GM21381 (cell line): Measurements from ENCODE around the gene SRSF5.
"Not testable (repeated sequence)": the region's sequence is repeated elsewhere in the genome, so short reads cannot be mapped to it uniquely, and the experiment has no call there.

Experiments
- ATAC-seq: cut with Tn5 transposase; IDR thresholded peaks from one replicate; pipeline ENCODE4 v1.9.1; 2021; ENCODE audit warnings: mild to moderate bottlenecking, moderate library complexity; ENCODE audit not compliant: unreplicated experiment

The SRSF5 gene

DNA sequence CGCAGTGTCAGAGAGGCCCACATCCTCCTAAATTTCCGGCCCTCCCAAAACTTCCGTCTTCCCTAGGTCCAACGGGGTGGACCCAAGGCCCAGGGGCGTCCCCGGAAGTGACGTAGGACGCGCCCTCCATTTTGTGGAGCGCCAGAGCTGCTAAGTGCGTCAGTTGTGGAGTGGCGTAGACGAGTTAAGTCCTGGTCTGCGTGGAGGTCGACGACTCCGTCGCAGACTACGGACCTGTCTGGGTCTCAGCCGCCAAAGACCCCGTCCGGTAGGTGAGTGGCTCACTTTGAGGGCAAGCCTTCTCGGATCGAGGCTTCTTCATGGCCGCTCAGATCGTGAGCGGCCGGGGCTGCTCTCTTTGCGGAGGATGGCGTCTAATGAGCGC, at the start of gene SRSF5:
Gene SRSF5 (plus strand): TSS at position 159 of the 385 bp plus-strand sequence. CDS start 1,015 bp downstream, outside the sequence.
- peak; percentile 81 for ATAC-seq

DNA sequence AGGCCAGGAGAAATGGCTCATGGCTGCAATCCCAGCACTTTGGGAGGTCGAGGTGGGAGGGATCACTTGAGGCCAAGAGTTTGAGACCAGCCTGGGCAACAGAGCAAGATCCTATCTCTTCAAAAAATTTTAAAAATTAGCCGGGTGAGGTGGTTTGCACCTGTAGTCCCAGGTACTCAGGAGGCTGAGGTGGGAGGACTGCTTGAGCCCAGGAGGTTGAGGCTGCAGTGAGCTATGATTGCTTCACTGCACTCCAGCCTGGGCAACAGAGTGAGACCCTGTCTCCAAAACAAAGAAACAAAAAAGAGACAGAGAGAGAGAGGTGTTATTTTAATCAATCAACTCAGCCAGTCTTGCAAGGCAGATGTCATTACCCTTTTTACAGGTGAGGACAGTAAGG, 48.3 kb upstream of the SRSF5 start:
- not testable (repeated sequence) for ATAC-seq

DNA sequence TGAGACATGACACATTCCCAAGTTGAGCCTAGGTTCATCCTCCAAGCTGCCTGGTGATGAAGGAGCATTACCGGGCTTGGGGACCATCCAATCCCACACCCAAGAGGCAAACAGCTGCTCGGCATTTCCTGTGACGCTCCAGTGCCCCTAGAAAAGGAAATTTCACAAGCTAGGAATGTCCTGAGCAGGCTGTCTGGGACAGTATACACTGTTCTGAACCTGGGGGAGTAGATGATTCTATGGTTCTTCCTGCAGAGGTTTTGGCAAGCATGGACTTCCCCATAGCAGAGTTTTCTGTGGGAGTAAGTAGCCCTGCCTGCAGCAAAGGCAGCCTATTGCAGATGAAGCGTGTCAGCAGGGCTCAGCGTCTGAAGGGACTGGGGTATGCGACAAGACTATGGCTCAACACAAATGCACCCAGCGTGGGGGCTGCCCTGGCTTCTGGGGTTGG, 47.4 kb upstream of the SRSF5 start:
- ATAC-seq = no peak

DNA sequence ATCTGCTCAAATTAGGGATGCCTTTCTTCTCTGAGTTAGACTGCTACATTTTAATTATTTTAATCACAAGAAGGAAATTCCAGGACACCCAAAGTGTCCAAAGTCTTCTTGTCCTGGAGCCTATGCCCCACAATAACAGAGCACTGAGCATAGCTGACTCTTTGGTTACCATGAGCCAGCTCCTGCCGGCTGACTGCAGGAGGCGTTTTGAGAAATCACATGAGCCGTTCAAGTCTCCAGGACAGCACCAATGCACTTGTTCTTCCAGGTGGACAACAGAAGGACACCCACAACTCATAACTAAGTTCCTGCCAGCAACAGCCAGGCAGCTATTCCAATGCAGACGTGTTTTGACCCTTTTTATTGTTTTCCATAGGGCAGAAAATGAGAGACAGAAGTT, 46.0 kb upstream of the SRSF5 start:
- ATAC-seq = no peak

DNA sequence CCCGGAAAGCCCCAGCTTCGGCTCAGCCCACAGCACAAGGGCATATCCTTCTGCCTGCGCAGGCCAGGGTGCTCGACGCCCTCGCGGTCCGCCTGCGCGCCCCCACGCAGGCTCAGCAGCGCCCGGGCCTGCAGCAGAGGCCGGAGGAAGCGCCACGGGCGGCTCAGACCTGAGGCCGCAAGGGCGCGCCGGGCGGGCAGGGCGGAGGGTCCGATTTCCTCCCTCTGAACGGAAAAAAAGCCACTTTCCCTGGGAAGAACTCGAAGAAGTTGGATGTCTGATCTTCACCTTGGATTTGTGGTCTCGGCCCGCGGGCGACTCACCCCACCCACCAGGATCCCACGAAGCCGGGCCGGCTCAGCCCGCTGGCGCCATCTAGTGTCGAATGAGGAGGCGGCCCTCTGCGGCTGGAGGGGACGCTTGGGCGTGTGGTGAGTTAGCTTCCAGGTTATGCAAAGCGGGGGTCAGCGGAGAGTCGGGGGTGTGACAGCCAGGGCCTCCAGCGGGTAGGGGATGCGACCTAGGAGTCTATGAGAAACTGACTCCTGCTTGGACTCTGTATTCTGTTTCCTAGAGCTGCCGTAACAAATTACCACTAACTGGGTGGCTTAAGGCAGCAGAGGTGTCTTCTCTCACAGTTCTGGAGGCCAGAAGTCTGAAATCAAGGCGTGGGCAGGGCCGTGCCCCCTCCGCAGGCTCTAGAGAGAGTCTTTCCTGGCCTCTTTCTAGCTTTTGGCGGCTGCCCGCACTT, 40.0 kb upstream of the SRSF5 start:
- peak; percentile 85 for ATAC-seq

DNA sequence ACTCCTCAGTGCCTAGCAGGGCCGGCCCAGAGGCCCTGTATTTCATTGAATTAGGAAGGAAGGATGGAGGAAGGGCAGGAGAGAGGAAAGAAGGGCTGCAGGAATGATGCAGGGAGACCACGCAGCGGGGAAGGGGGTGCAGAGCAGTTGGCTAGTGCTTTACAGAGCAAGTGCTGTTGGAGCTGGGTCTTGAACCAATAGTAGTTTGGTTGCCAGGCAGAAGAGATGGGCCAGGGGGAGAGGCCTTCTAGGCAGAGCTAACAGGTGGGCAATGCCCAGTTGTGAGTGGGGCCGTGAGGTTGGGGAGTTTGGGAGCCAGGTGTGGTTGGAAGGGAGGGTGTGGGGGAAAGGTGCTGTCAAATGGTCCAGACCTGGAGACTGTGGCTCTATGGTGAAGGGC, 39.1 kb upstream of the SRSF5 start:
- no peak for ATAC-seq

DNA sequence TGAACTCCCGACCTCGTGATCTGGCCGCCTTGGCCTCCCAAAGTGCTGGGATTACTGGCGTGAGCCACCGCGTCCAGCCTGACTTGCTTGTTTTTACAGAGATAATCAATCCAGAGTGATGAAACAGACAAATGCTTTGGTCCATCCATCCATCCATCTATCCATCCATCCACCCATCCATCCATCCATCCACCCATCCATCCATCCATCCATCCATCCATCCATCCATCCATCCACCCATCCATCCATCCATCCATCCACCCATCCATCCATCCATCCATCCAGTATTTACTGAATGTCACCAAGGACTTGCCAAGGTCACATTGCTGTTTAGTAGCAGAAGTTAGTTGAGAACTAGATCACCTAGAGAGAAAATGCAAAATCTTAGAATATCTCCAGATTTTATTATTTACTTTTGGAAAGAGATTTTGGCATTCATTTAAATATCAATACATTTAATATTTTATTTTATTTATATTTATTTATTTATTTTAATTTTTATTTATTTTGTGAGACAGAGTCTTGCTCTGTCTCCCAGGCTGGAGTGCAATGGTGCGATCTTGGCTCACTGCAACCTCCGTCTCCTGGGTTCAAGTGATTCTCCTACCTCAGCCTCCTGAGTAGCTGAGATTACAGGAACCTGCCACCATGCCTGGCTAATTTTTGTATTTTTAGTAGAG, 34.9 kb upstream of the SRSF5 start:
- ATAC-seq = not testable (repeated sequence)

DNA sequence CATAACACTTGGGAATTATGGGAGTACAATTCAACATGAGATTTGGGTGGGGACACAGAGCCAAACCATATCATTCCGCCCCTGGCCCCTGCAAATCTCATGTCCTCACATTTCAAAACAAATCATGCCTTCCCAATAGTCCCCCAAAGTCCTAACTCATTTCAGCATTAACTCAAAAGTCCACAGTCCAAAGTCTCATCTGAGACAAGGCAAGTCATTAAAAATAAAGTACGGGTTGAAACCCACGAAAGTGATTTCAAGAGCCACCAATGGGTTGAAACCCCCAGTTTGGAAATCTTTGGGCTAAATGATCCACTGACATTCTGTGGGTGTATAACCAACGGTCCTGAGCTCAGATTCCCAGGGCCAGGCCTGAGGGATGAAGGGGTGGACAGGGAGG, 30.5 kb upstream of the SRSF5 start:
- ATAC-seq = not testable (repeated sequence)

DNA sequence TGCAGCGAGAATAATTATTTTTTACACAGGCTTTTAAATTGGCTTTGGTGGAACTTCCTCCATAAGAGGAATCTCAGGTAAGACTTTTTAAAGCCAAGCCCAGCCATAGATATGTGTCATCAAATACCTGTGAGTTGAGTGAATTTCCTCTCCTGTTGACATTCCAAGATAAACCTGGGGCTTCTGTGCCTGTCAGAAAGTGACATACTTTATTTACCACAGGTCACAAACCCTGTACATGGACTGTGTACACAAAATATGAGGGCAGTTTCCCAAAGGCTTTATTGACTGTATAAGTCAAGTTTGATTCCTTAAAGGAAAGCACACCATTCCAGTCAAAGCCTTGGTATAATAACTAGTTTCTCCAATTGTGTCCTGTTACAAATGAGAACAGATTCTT, 25.9 kb upstream of the SRSF5 start:
- ATAC-seq = no peak

DNA sequence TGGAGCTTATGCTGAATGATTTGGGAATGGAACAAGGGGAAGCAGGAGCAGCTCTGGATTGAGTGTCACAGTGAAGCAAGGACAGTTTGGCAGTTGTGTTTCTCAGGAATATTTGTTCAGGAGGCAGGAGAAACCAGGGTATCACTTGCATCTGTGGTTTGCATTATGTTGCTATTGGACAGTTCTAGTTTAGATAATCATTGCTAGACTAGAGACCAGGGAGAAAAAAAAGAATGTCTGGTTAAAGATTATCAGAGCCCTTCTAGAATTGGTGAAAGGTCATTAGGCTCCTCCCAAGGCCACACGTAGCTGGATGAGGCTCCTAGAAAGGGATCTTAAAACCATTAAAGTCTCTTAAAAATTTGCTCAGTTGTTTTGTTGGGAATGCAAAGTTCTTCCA, 17.0 kb upstream of the SRSF5 start:
- ATAC-seq = no peak

DNA sequence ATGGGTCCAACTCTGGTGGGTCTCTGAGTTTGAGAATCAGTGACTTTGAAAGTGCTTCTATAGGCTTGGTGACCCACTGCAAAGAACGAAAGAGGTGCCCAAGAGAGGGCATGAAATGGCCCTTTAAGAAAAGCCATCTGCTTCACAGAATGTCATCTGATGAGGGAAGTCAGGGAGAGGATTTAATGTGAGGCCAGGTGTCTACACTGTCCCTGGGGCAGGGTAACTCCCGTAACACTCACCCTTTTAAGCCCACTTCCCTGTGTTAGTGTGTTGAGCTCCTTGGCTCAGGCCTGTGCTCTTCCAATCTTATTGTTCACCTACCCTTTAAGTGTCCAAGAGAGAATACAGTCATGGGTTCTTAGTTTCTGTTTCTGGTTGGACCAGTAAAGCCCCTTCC, 16.4 kb upstream of the SRSF5 start:
- no peak for ATAC-seq

DNA sequence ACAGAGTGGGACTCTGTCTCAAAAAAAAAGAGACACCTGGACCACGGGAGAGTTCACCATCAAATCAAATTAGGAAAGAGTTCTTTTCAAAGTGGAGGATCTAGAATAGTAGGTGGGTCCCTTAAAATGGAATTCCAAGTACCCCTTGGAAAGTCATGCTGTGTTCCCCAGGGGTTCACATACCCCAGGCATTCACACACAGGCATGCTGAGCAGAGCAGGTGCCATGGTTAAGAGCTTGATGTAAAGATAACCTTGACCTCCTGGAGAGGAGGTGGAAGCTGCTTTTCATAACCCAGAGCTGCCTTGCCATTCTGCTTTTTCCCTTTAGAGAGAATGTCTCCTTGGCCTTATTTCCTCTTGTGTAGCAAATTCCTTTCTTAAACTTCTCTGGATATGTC, 14.2 kb upstream of the SRSF5 start:
- ATAC-seq = no peak

DNA sequence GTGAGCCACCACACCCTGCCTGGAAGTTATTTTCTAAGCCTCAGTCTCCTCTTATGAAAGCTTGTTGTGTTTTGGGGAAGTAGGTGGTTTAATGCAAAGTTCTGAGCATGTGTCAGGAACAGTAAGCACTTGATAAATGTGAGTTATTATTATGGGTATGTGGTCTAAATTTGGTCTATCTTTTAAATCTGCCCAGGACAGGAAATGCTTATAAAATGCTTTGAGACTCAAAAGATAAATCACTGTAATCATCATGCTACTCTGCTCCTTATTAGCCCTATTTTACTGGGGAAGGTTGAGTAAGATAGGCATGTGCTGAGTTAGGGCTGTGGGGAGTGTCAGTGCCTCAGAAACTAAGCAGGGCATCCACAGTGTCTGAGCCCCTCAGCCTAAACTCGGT, 13.1 kb upstream of the SRSF5 start:
- no peak for ATAC-seq

DNA sequence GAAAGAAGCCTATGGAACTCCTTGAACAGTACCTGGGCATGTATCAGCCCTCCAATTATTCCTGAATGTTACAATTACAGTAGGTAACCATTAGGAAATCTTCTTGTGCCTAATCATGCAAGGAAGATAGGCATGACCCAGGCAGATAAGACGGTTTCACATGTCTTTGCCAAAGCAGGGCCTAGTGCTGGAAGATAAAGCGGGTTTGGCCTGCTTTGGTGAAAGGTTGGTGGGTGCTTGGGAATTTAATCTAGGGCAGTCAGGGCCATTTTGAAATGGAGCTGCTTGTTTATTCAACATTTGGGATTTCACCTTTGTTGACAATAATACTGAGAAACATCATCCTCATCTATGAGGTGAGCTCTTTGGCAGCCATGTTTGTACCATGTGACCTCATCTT, 12.5 kb upstream of the SRSF5 start:
- no peak for ATAC-seq

DNA sequence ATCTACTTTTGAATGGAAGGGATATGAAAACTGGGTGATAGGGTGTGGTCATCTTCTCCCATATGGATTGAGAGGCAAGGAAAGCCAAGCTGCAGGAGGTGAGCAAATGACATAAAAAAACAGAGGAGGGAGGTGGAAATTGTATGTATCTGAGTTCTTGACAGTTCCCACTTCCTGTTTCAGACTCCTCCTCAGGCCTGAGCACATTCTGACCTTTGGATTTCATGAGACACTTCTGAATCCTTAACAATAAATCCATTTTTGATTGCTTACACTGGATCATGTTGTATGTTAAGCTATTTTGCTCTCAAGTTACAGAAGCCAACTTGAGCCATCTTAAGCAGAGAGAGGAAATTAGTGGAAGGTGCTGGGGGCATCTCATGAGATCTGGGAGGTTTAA, 11.6 kb upstream of the SRSF5 start:
- ATAC-seq = no peak

DNA sequence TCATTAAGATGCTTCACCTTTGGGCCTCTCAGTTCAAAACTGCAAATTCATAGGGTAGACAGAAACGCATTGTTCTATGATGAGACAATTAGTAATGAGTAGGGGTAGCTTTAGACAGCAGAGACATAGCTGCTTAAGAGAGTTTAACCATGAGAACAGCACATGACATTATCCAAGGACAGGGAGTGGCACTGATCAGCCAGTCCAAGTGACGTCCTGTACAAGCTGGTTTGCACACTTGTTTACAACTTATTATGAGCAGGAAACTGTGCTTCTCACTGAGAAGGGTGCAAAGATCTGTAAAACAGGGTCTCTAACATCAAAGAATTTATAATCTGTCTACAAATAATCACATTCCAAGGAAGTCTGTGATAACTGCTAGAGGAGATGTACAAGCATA, 11.2 kb upstream of the SRSF5 start:
- ATAC-seq = no peak

DNA sequence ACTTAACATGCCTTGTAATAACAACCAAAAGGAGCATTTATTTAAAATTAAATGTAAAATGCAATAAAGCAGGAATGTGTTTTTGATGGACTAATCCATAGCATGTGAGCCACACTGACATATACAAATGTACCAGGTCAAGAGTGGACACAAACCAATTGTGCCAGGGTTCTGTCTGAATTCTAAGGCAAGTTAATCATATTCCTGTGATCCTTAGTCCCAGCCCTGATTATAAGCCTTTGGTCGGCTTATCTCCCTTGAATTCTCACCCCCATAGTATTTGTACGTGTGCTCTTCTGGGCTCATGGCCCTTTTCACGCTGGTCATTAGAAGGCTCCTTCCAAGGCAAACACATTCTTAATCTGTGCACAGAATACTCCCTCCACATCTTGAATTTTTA, 10.6 kb upstream of the SRSF5 start:
- ATAC-seq = no peak

DNA sequence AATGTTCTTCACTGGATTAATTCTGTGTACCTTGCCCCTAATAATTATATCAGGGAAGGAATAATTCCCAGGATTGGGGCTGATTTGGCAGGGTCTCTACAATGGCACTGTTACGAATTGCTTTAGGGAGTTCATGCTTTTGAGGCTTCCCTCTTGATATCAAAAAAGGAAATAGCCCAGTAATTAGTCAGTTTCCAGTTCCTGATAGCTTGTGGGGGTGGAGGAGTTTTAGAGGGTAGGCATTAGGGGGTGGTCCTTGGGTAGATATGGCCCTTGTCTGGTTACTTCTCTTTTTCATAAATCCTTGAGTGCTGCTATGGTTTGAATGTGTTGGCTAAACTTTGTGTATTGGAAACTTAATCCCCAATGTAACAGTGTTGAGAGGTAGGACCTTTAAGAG, 6.1 kb upstream of the SRSF5 start:
- no peak for ATAC-seq

DNA sequence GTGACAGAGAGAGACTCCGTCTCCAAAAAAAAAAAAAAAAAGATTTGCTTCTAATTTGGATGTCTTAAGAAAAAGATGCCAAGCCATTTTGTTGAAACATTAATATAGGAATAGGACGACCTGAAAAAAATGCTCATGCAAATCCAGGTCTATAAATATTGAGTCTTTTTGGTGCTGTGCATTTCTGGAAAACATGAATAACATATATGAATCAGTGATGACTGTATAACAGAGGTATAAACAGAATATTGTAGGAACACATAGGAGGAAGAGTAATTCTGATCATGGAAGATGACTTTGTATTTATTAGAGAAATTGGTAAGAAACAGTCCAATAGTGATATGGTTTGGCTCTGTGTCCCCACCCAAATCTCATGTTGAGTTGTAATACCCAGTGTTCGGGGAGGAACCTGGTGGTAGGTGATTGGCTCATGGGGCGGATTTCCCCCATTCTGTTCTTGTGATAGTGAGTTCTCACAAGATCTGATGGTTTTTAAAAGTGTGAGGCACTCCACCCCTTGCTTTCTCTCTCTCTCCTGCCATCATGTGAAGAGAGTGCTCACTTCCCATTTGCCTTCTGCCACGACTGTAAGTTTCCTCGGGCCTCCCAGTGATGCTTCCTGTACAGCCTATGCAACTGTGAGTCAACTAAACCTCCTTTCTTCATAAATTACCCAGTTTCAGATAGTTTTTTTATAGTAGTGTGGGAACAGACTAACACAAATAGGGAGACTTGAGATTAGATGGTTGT, 3.0 kb upstream of the SRSF5 start:
- no peak for ATAC-seq

DNA sequence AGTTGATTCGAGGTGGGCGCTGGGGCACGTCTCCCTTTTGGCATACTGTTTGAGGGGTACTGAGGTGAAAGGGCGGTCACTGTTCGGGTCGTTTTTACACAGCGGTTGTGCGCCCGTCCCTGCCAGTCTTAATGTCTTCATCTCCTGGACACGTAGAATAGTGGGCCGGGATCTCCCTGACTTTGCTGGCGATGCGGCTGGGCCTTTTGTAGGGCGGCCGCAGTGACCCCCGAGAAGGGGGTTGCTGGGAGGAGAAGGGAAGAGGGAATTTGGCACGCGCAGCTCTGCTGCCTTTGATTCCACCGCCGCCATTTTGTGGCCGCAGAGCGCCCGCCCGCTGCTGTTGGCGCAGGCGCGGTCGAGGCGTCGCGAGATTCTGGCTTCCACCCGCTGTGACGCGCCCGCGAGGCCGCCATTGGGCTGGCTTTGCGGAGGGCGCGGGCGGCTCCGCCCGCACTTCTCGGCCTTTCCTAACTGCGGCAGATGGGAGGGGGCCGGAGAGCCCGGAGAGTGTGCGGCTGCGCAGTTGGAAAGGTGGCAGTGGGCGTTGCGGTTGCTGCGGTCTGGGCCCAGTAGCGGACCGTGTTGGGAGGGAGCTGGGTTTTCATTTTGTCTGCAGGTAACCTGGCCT, 542 bp downstream of the SRSF5 start:
- ATAC-seq = peak; percentile 64

DNA sequence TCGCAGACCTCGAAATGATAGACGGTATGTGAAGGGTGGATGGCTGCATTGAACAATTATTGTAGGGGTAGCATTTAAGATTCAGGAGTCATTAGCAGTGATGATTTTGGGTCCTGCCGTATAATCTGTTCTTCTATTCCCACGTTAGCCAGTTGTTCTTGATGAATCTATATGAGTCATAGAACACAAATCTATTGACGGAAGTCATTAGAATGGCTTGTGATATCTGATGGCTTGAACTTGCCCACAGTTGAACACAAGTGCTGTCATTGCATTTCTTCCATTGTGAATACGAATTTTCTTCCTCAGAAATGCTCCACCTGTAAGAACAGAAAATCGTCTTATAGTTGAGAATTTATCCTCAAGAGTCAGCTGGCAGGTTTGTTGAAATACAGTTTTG, 1.9 kb downstream of the SRSF5 start:
- ATAC-seq = no peak
